WTC11 (cell line): ENCODE data around the gene SMARCD2. TPM values are rescaled to one million over a fixed set of nuclear protein-coding genes. Genes with fewer than 3 reads are reported as not detected.
A peak's percentile ranks its signal among the peaks of the same experiment; 100 is the strongest.

Experiments used
- ATAC-seq: fragments of 200-7000 bp; cut with Tn5 transposase; 2 replicates; pipeline ENCODE4 v1.10.0; 2021; ENCODE audit warnings: mild to moderate bottlenecking, moderate library complexity
- CTCF ChIA-PET: fragments of 300-600 bp; sonication (Branson Sonifier 250); formaldehyde crosslinking; loops from one replicate; lab custom pipeline; 2021; ENCODE audit warnings: antibody characterized with exemption; lab: Charles Lee
- POLR2A ChIA-PET: fragments of 350-600 bp; sonication (Branson Sonifier 250); formaldehyde crosslinking; loops from one replicate; lab custom pipeline; 2021; ENCODE audit warnings: antibody characterized with exemption; lab: Charles Lee
- DNase-seq: peaks from one replicate; pipeline ENCODE4 v3.0.0; 2021; ENCODE audit warnings: low spot score
- H3K27ac Mint-ChIP-seq: 2 replicates; pipeline ENCODE4 v1.8.0; 2021; ENCODE audit warnings: mixed read lengths
- H3K27me3 Mint-ChIP-seq: 2 replicates; pipeline ENCODE4 v1.8.0; 2021; ENCODE audit warnings: low read depth, mild to moderate bottlenecking, moderate library complexity, mixed read lengths
- H3K36me3 Mint-ChIP-seq: 2 replicates; pipeline ENCODE4 v1.8.0; 2021; ENCODE audit warnings: mixed read lengths
- H3K4me1 Mint-ChIP-seq: 2 replicates; pipeline ENCODE4 v1.8.0; 2022; ENCODE audit warnings: mixed read lengths
- H3K4me3 Mint-ChIP-seq: 2 replicates; pipeline ENCODE4 v1.8.0; 2021; ENCODE audit warnings: mild to moderate bottlenecking, moderate library complexity, mixed read lengths
- H3K9me3 Mint-ChIP-seq: 2 replicates; pipeline ENCODE4 v1.8.0; 2021; ENCODE audit warnings: mixed read lengths
- AR ChIP-seq: fragments of 250-450 bp; sonication (Bioruptor Pico); IDR thresholded peaks from 2 replicates; pipeline ENCODE4 v1.9.0; 2021; ENCODE audit warnings: mild to moderate bottlenecking
- CBFB ChIP-seq: sonication (generic); formaldehyde crosslinking; IDR thresholded peaks from 2 replicates; pipeline ENCODE4 v1.8.1; 2022; ENCODE audit warnings: mild to moderate bottlenecking, low read depth, missing genetic modification reagents
- CREB1 ChIP-seq: sonication (generic); formaldehyde crosslinking; IDR thresholded peaks from 2 replicates; pipeline ENCODE4 v1.8.0; 2023; ENCODE audit warnings: mild to moderate bottlenecking, missing genetic modification reagents
- E2F4 ChIP-seq: sonication (generic); formaldehyde crosslinking; IDR thresholded peaks from 2 replicates; pipeline ENCODE4 v1.8.1; 2022; ENCODE audit warnings: low read depth, mild to moderate bottlenecking, moderate library complexity, missing genetic modification reagents, borderline replicate concordance
- FOXK1 ChIP-seq: sonication (generic); formaldehyde crosslinking; IDR thresholded peaks from 2 replicates; pipeline ENCODE4 v1.8.0; 2022; ENCODE audit warnings: mild to moderate bottlenecking, moderate library complexity, missing genetic modification reagents
- GRHL2 ChIP-seq: fragments of 250-450 bp; sonication (Bioruptor Pico); IDR thresholded peaks from 2 replicates; pipeline ENCODE4 v1.8.0; 2022; ENCODE audit warnings: mild to moderate bottlenecking, moderate library complexity; ENCODE audit not compliant: insufficient replicate concordance, severe bottlenecking
- IRF1 ChIP-seq: sonication (generic); formaldehyde crosslinking; IDR thresholded peaks from 2 replicates; pipeline ENCODE4 v1.8.0; 2023; ENCODE audit warnings: missing genetic modification reagents
- MXD4 ChIP-seq: fragments of 250-450 bp; sonication (Bioruptor Pico); IDR thresholded peaks from 2 replicates; pipeline ENCODE4 v1.8.0; 2021; ENCODE audit warnings: mild to moderate bottlenecking, moderate library complexity, borderline replicate concordance
- PRRX2 ChIP-seq: fragments of 250-450 bp; sonication (Bioruptor Pico); IDR thresholded peaks from 2 replicates; pipeline ENCODE4 v1.8.0; 2021; ENCODE audit warnings: mild to moderate bottlenecking
- TEAD1 ChIP-seq: sonication (generic); formaldehyde crosslinking; IDR thresholded peaks from 2 replicates; pipeline ENCODE4 v1.8.0; 2022; ENCODE audit warnings: mild to moderate bottlenecking, missing genetic modification reagents
- ZNF396 ChIP-seq: fragments of 250-450 bp; sonication (Bioruptor Pico); IDR thresholded peaks from 2 replicates; pipeline ENCODE4 v1.8.0; 2021; ENCODE audit warnings: mild to moderate bottlenecking, moderate library complexity, borderline replicate concordance
- ZNF423 ChIP-seq: fragments of 250-450 bp; sonication (Bioruptor Pico); IDR thresholded peaks from 2 replicates; pipeline ENCODE4 v2.1.2; 2022; ENCODE audit warnings: mild to moderate bottlenecking, moderate library complexity
- ZNF532 ChIP-seq: fragments of 250-450 bp; sonication (Bioruptor Pico); IDR thresholded peaks from 2 replicates; pipeline ENCODE4 v1.9.0; 2021; ENCODE audit warnings: mild to moderate bottlenecking, borderline replicate concordance
- ZSCAN18 ChIP-seq: fragments of 250-450 bp; sonication (Bioruptor Pico); IDR thresholded peaks from 2 replicates; pipeline ENCODE4 v2.1.2; 2022; ENCODE audit warnings: mild to moderate bottlenecking, moderate library complexity
- total RNA-seq: library from RNA; stranded (reverse); gene quantifications from 3 replicates; pipeline ENCODE4 v1.2.3, GENCODE V29; 2021

Gene SMARCD2
- total RNA-seq, 1 experiment from 2014 or later = 106 TPM

GRCh38 chr17:63820963-63821561 is 21.4 kb downstream of the SMARCD2 start:
- peaks cover 7% of the 10 kb centered on the region for H3K4me1 Mint-ChIP-seq
- peaks cover 96% of the 10 kb centered on the region for H3K36me3 Mint-ChIP-seq
- ATAC-seq (no peak), DNase-seq (no peak)
- H3K9me3 Mint-ChIP-seq = no peaks in the 10 kb centered on the region
- ChIA-PET POLR2A (no interaction called here), CTCF (interaction anchor here (1.5 kb wide), 1 partner anchor 14 kb away, joined by 4 read pairs; no protein-coding TSS in a partner anchor)
- peak overlapping the region; percentile 38 for H3K27ac Mint-ChIP-seq
- TF ChIP-seq PRRX2 (CRISPR knock-in tag) = no peak
- TF ChIP-seq AR = no peak
- TF ChIP-seq ZNF532 (CRISPR knock-in tag) = no peak
- TF ChIP-seq IRF1 = no peak
- TF ChIP-seq FOXK1 (CRISPR knock-in tag) = no peak
- TF ChIP-seq E2F4 (CRISPR knock-in tag) = no peak
- TF ChIP-seq MXD4 (CRISPR knock-in tag) = no peak
- TF ChIP-seq CREB1 (CRISPR knock-in tag) = no peak
- TF ChIP-seq ZNF423 (CRISPR knock-in tag) = no peak
- no peaks in the 10 kb centered on the region; the same call in 1 of the 2 replicates for H3K27me3 Mint-ChIP-seq
- H3K4me3 Mint-ChIP-seq = no peak overlapping the region

- no peaks in the 10 kb centered on the region for H3K9me3 Mint-ChIP-seq
- no peak; the same call in 1 of the 2 replicates for ATAC-seq
- TF ChIP-seq CBFB (CRISPR knock-in tag) = no peak
- no peak for TF ChIP-seq GRHL2
- TF ChIP-seq ZSCAN18 = no peak
- TF ChIP-seq TEAD1 (CRISPR knock-in tag) = no peak
- TF ChIP-seq ZNF396 (CRISPR knock-in tag) = no peak
- DNase-seq = no peak
- H3K27ac Mint-ChIP-seq = peak overlapping the region; percentile 42; the same call in 1 of the 2 replicates
- H3K36me3 Mint-ChIP-seq = peaks cover 97% of the 10 kb centered on the region
- H3K4me3 Mint-ChIP-seq = no peak overlapping the region
- H3K4me1 Mint-ChIP-seq = no peaks in the 10 kb centered on the region
- ChIA-PET CTCF (no interaction called here), POLR2A (no interaction called here)
- H3K27me3 Mint-ChIP-seq = no peaks in the 10 kb centered on the region; the same call in 1 of the 2 replicates
These were observed 22.6 kb downstream of the SMARCD2 start for GRCh38 chr17:63819585-63820537.
